IMR-90 (cell line): ENCODE measurements around the gene CDHR3. TPM values are rescaled to one million over a fixed set of nuclear protein-coding genes. Genes with fewer than 3 reads are reported as not detected.
A peak's percentile ranks its signal among the peaks of the same experiment; 100 is the strongest.

Source experiments
- ATAC-seq: fragments of 200-7000 bp; cut with Tn5 transposase; 2 replicates; pipeline ENCODE4 v1.9.1; 2020; ENCODE audit warnings: low read depth, mild to moderate bottlenecking, moderate library complexity
- BruUV-seq: library from RNA; stranded (reverse); fragments of 400-500 nt; replicated peaks from 2 replicates; lab custom pipeline; 2021; lab: Mats Ljungman, UMichigan
- CTCF ChIA-PET: fragments of 300-600 bp; formaldehyde crosslinking; extraction: SDS; loops from one replicate; lab custom pipeline; 2021; ENCODE audit warnings: antibody characterized with exemption; lab: Yijun Ruan, JAX
- POLR2A ChIA-PET: fragments of 300-600 bp; sonication (Branson Sonifier 250); formaldehyde crosslinking; loops from one replicate; lab custom pipeline; 2022; ENCODE audit warnings: antibody characterized with exemption; ENCODE audit not compliant: unreplicated experiment; lab: Charles Lee
- DNase-seq: peaks from one replicate; pipeline ENCODE4 v3.0.0; 2013
- H2AFZ ChIP-seq: replicated peaks from 2 replicates; pipeline ENCODE3; 2013; ENCODE audit warnings: low read length, mild to moderate bottlenecking; ENCODE audit not compliant: poor library complexity
- H2AK5ac ChIP-seq: 2 replicates; pipeline ENCODE4 v1.6.1; 2013; ENCODE audit warnings: low read depth, low read length, inconsistent platforms
- H2AK9ac ChIP-seq: replicated peaks from 2 replicates; pipeline ENCODE3; 2013; ENCODE audit warnings: mild to moderate bottlenecking, low read depth, low read length, moderate library complexity; ENCODE audit not compliant: poor library complexity
- H2BK120ac ChIP-seq: 2 replicates; pipeline ENCODE4 v1.6.1; 2013; ENCODE audit warnings: low read depth, low read length, inconsistent platforms
- H2BK15ac ChIP-seq: 3 replicates; pipeline ENCODE4 v1.6.1; 2013; ENCODE audit warnings: low read depth, low read length, inconsistent platforms
- H2BK20ac ChIP-seq: 2 replicates; pipeline ENCODE4 v1.6.1; 2013; ENCODE audit warnings: low read depth, mild to moderate bottlenecking, inconsistent platforms, low read length, moderate library complexity
- H2BK5ac ChIP-seq: 2 replicates; pipeline ENCODE4 v1.6.1; 2013; ENCODE audit warnings: mild to moderate bottlenecking, low read depth, low read length, inconsistent platforms; ENCODE audit not compliant: poor library complexity, severe bottlenecking
- H3K14ac ChIP-seq: replicated peaks from 2 replicates; pipeline ENCODE4 v1.6.1; 2013; ENCODE audit warnings: low read depth, low read length, inconsistent platforms
- H3K18ac ChIP-seq: 2 replicates; pipeline ENCODE4 v1.6.1; 2013; ENCODE audit warnings: low read depth, low read length, control low read depth
- H3K23ac ChIP-seq: 2 replicates; pipeline ENCODE4 v1.6.1; 2013; ENCODE audit warnings: low read depth, low read length, inconsistent platforms
- H3K27ac ChIP-seq: 2 replicates; pipeline ENCODE4 v1.5.1; 2013; ENCODE audit warnings: mild to moderate bottlenecking, control low read depth, low read length; ENCODE audit not compliant: insufficient read depth
- H3K27me3 ChIP-seq: 2 replicates; pipeline ENCODE4 v1.6.1; 2013; ENCODE audit warnings: low read length; ENCODE audit not compliant: control insufficient read depth, insufficient read depth
- H3K36me3 ChIP-seq: 2 replicates; pipeline ENCODE4 v1.6.1; 2013; ENCODE audit warnings: low read length, mixed read lengths; ENCODE audit not compliant: control insufficient read depth, insufficient read depth
- H3K4ac ChIP-seq: 2 replicates; pipeline ENCODE4 v1.6.1; 2013; ENCODE audit warnings: low read depth, low read length, inconsistent platforms
- H3K4me1 ChIP-seq: 2 replicates; pipeline ENCODE4 v1.6.1; 2013; ENCODE audit warnings: low read length, mixed read lengths; ENCODE audit not compliant: control insufficient read depth, insufficient read depth
- H3K4me2 ChIP-seq: 2 replicates; pipeline ENCODE4 v1.6.1; 2013; ENCODE audit warnings: low read depth, mild to moderate bottlenecking, control low read depth, low read length, moderate library complexity
- H3K4me3 ChIP-seq: 2 replicates; pipeline ENCODE4 v1.5.1; 2013; ENCODE audit warnings: low read depth, mild to moderate bottlenecking, control low read depth, low read length, moderate library complexity; ENCODE audit not compliant: insufficient read depth
- H3K56ac ChIP-seq: 2 replicates; pipeline ENCODE4 v1.6.1; 2013; ENCODE audit warnings: low read length, inconsistent platforms; ENCODE audit not compliant: insufficient read depth; ENCODE audit errors: extremely low read depth
- H3K79me1 ChIP-seq, 2 experiments: 2 replicates each; pipeline ENCODE4 v1.6.1; 2013; ENCODE audit warnings: low read length in 2 of 2, inconsistent platforms in 1 of 2, low read depth in 1 of 2
- H3K9ac ChIP-seq: 2 replicates; pipeline ENCODE4 v1.6.1; 2013; ENCODE audit warnings: low read depth, low read length, control low read depth
- H3K9me1 ChIP-seq: 2 replicates; pipeline ENCODE4 v1.6.1; 2013; ENCODE audit warnings: low read length, inconsistent platforms; ENCODE audit not compliant: insufficient read depth
- H3K9me3 ChIP-seq: 2 replicates; pipeline ENCODE4 v1.6.1; 2013; ENCODE audit warnings: low read length; ENCODE audit not compliant: control insufficient read depth, insufficient read depth
- H4K20me1 ChIP-seq: 2 replicates; pipeline ENCODE4 v1.6.1; 2013; ENCODE audit warnings: low read length, inconsistent platforms; ENCODE audit not compliant: insufficient read depth
- H4K5ac ChIP-seq: 2 replicates; pipeline ENCODE4 v1.6.1; 2013; ENCODE audit warnings: mild to moderate bottlenecking, low read depth, low read length, control low read depth
- H4K8ac ChIP-seq, 2 experiments: 2 replicates each; pipeline ENCODE4 v1.6.1; 2013; ENCODE audit warnings: low read depth in 2 of 2, low read length in 2 of 2, control low read depth in 1 of 2, inconsistent platforms in 1 of 2
- H4K91ac ChIP-seq: 2 replicates; pipeline ENCODE4 v1.6.1; 2013; ENCODE audit warnings: low read depth, low read length, inconsistent platforms; ENCODE audit not compliant: insufficient read depth
- CTCF ChIP-seq: conservative IDR thresholded peaks from 2 replicates; pipeline ENCODE4 v1.5.1; 2012; ENCODE audit warnings: mild to moderate bottlenecking, low read depth, low read length, improper control_type of control experiment
- RAD21 ChIP-seq: IDR thresholded peaks from 2 replicates; pipeline ENCODE4 v1.6.1; 2012; ENCODE audit warnings: low read length, improper control_type of control experiment
- RFX5 ChIP-seq: IDR thresholded peaks from 2 replicates; pipeline ENCODE4 v1.8.0; 2012; ENCODE audit warnings: low read depth, mild to moderate bottlenecking, low read length, moderate library complexity
- SMC3 ChIP-seq: fragments of 150-350 bp; IDR thresholded peaks from 2 replicates; pipeline ENCODE4 v1.6.1; 2016; ENCODE audit warnings: low read depth, mild to moderate bottlenecking, antibody characterized with exemption, low read length, moderate library complexity
- WGBS, 2 experiments: methylation state at CpG; one replicate each; pipeline versions ENCODE4 v1.1.5 to v1.1.7; 2013; ENCODE audit warnings: missing lambda C conversion rate in 2 of 2; ENCODE audit not compliant: insufficient read length in 1 of 2; ENCODE audit errors: extremely low coverage in 2 of 2; 5-methylcytosine and 5-hydroxymethylcytosine counted together
- dilution Hi-C: fragments of 300-500 bp; cut with HindIII; formaldehyde crosslinking; loops from one replicate; pipeline ENCODE4 v1.14.3; 2018; ENCODE audit warnings: low sequenced_read_pairs; ENCODE audit not compliant: unreplicated experiment
- in situ Hi-C: fragments of 300-500 bp; cut with MboI; formaldehyde crosslinking; loops from 3 replicates; pipeline ENCODE4 v1.14.3; 2019; ENCODE audit warnings: low sequenced_read_pairs, inconsistent platforms, mixed read lengths
- intact Hi-C: fragments of 100-400 bp; cut with micrococcal nuclease; formaldehyde crosslinking; loops from 2 replicates; pipeline ENCODE4 v1.10.0; 2022
- polyA plus RNA-seq, 3 experiments: library from polyadenylated mRNA; depleted of rRNA; stranded (reverse); fragments of >200 nt; gene quantifications; 2 replicates each; pipeline ENCODE4 v1.2.3, GENCODE V29; 2012; ENCODE audit warnings: low replicate concordance in 1 of 3
- total RNA-seq: library from RNA; depleted of rRNA; stranded (reverse); fragments of >200 nt; gene quantifications from 2 replicates; pipeline ENCODE4 v1.2.3, GENCODE V29; 2012

Gene CDHR3
- total and polyA plus RNA-seq, 2 of the 4 experiments (the other 2 are of a cell fraction): 0.96 to 1.6 TPM

DNA sequence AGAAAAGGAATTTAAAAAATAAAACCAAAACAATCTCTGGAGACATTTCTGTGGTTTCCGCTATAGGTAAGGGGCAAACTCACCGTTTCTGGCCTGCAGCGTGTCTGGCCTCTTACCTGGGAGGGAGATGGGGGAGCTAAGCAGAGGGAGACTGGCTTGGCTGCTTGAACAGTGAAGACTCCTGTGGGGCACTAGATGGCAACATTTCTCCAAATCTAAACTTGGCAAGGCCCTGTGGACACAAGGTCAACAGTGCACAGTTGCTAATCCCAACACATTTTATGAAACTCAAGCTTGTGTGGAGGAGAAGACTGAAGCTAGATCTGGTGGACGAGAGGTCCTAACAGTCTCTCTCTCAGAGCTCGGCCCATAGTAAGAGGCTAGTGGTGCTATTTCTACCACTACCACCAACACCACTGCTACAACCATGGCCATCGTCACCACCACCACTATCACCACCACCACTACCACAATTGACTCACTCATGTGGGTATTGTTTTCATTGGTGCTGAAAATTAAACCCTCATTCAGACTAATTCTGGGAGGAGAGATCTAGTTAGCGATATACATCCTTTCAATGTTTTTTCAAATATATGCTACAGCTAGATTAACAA lies 28.4 kb upstream of the CDHR3 start:
- TF ChIP-seq RAD21: peak; percentile 36; the same call in 1 of the 2 replicates
- no peak for TF ChIP-seq RFX5
- TF ChIP-seq CTCF: peak; percentile 48
- peak; percentile 26; the same call in 1 of the 2 replicates for TF ChIP-seq SMC3
- DNase-seq (peak; percentile 47), ATAC-seq (peak; percentile 71)
- Histone ChIP-seq H2BK120ac (no peak overlapping the region), H3K56ac (no peak overlapping the region), H4K20me1 (no peaks in the 10 kb centered on the region), H3K4me1 (peaks cover 6% of the 10 kb centered on the region; the same call in 1 of the 2 replicates), H3K4me3 (no peak overlapping the region), H3K9me3 (no peaks in the 10 kb centered on the region), H3K14ac (no peak overlapping the region), H3K27me3 (peaks cover 4% of the 10 kb centered on the region), H2BK5ac (no peak overlapping the region), H3K18ac (no peak overlapping the region), H3K27ac (no peak overlapping the region), H3K4ac (no peak overlapping the region), H2BK20ac (no peak overlapping the region), H4K8ac (no peak overlapping the region), H3K79me1 (no peaks in the 10 kb centered on the region), H2BK15ac (no peak overlapping the region), H3K9me1 (no peaks in the 10 kb centered on the region; the same call in 1 of the 2 replicates), H4K5ac (no peak overlapping the region), H3K4me2 (no peak overlapping the region), H2AK5ac (no peak overlapping the region), H2AFZ (no peak overlapping the region), H3K9ac (no peak overlapping the region), H3K23ac (no peak overlapping the region), H3K36me3 (no peaks in the 10 kb centered on the region), H2AK9ac (no peak overlapping the region), H4K91ac (no peak overlapping the region)
- intact Hi-C loops: loop anchor here (1.0 to 5.0 kb wide), 4 partner anchors 108 to 282 kb away; no protein-coding TSS in a partner anchor
- POLR2A ChIA-PET: no interaction called here
- dilution Hi-C loops: no loop called here
- WGBS, 2 experiments: no CpG with 5 or more reads among the region's 7 CpGs
- no TSS peak for BruUV-seq
- CTCF ChIA-PET: interaction anchor here (0.6 to 1.6 kb wide), 7 partner anchors 85 to 282 kb away, joined by 3 to 9 read pairs (median 3); no protein-coding TSS in a partner anchor
- in situ Hi-C loops: no loop called here
